Esophagus muscularis mucosa (tissue), 4 donors: ENCODE measurements around the gene MMP21. TPM values are rescaled to one million over a fixed set of nuclear protein-coding genes. Genes with fewer than 3 reads are reported as not detected.

Source experiments
- DNase-seq: peaks from one replicate; pipeline ENCODE4 v3.0.0-alpha.2; 2017; ENCODE audit errors: extremely low spot score
- H3K27ac ChIP-seq, 4 donors: fragments of 200-600 bp; sonication (generic); replicated peaks in 1 of 4; 1 replicate in 3 of 4; 2 replicates in 1 of 4; pipeline ENCODE4 v1.5.1; 2016 to 2019; ENCODE audit warnings: mild to moderate bottlenecking in 1 of 4
- H3K27me3 ChIP-seq, 4 donors: fragments of 200-600 bp; sonication (generic); one replicate each; pipeline versions ENCODE4 v1.5.1 to v1.6.0; 2016 to 2019
- H3K36me3 ChIP-seq, 4 donors: fragments of 200-600 bp; sonication (generic); one replicate each; pipeline ENCODE4 v1.5.1; 2016 to 2019
- H3K4me1 ChIP-seq, 4 donors: fragments of 200-600 bp; sonication (generic); one replicate each; pipeline ENCODE4 v1.5.1; 2016 to 2019
- H3K4me3 ChIP-seq, 4 donors: fragments of 200-600 bp; sonication (generic); 1 replicate in 2 of 4; 2 replicates in 2 of 4; pipeline ENCODE4 v1.5.1; 2016 to 2019; ENCODE audit warnings: mild to moderate bottlenecking in 4 of 4, moderate library complexity in 1 of 4
- H3K9me3 ChIP-seq, 4 donors: fragments of 200-600 bp; sonication (generic); 1 replicate in 3 of 4; 2 replicates in 1 of 4; pipeline ENCODE4 v1.5.1; 2016 to 2019
- EP300 ChIP-seq: sonication (generic); formaldehyde crosslinking; IDR thresholded peaks from one replicate; pipeline ENCODE4 v1.6.1; 2017; ENCODE audit warnings: antibody characterized with exemption
- POLR2A ChIP-seq: fragments of 450-650 bp; IDR thresholded peaks from one replicate; pipeline ENCODE4 v1.6.1; 2017; ENCODE audit warnings: antibody characterized with exemption, moderate library complexity, mild to moderate bottlenecking, low read depth
- POLR2AphosphoS5 ChIP-seq, 2 donors: sonication (generic); formaldehyde crosslinking; IDR thresholded peaks; one replicate each; pipeline ENCODE4 v1.6.1; 2017; ENCODE audit warnings: antibody characterized with exemption in 2 of 2
- WGBS: methylation state at CpG from one replicate; pipeline ENCODE4 v1.1.5; 2018; 5-methylcytosine and 5-hydroxymethylcytosine counted together
- intact Hi-C: fragments of 100-400 bp; cut with DNase I; formaldehyde crosslinking; loops from one replicate; pipeline ENCODE4 v1.15.1; 2023
- total RNA-seq, 4 donors: library from RNA; depleted of rRNA; stranded (reverse); fragments of >200 nt; gene quantifications; one replicate each; pipeline versions ENCODE4 v1.1.0 to v1.2.1, GENCODE V29; 2016
- TF ChIP-seq, protein P1 (sequence below), 3 experiments: fragments of 200-600 bp in 2 of 3; fragments of 450-650 bp in 1 of 3; sonication (generic) in 2 of 3; IDR thresholded peaks; one replicate each; pipeline ENCODE4 v1.5.1; 2017 to 2019; ENCODE audit warnings: antibody characterized with exemption in 3 of 3, mild to moderate bottlenecking in 2 of 3, moderate library complexity in 1 of 3

MMP21 gene
- total RNA-seq, 4 donors from 2014 or later: not detected

DNA sequence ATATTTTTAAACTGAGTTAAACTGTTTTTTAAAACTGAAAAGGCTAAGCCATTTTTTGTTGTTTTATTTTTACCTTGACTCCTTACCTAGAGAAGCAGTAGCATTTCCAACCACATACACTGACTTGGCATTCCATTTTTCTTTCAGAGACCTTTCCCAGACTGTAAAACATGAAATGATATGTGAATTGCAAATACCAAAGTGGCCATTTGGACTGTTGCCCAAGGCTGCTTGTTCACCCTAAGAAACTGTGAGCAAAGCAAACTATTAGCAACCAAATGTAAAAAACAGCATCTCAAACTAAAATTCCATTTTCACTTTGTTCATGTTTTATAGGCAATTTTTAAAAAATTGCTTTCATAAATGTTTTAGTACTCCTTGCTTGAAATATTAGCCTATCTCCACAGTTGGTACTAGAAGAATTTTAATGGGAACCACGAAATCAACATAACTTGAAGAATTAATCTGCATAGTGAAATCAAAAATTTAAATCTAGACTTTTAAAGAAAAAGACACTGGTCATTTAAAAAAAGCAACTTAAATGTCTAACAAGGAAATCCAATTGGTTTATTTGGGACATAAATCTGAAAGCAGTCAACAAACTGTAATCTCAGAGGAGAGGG, 36.6 kb upstream of the MMP21 start:
- Histone ChIP-seq H3K36me3 (peaks cover 33 to 87% (median 52%) of the 10 kb centered on the region in 4 donors), H3K4me3 (no peak overlapping the region), H3K27ac (no peak overlapping the region), H3K9me3 (no peaks in the 10 kb centered on the region), H3K27me3 (no peaks in the 10 kb centered on the region), H3K4me1 (no peaks in the 10 kb centered on the region)
- WGBS: 83% methylated on average over 1 of the region's 1 CpG
- intact Hi-C loops: no loop called here
- TF ChIP-seq POLR2AphosphoS5 (IDR thresholded peaks at IDR 0.05) (no peak), POLR2A (no peak), EP300 (no peak)
- TF ChIP-seq, protein P1, sequence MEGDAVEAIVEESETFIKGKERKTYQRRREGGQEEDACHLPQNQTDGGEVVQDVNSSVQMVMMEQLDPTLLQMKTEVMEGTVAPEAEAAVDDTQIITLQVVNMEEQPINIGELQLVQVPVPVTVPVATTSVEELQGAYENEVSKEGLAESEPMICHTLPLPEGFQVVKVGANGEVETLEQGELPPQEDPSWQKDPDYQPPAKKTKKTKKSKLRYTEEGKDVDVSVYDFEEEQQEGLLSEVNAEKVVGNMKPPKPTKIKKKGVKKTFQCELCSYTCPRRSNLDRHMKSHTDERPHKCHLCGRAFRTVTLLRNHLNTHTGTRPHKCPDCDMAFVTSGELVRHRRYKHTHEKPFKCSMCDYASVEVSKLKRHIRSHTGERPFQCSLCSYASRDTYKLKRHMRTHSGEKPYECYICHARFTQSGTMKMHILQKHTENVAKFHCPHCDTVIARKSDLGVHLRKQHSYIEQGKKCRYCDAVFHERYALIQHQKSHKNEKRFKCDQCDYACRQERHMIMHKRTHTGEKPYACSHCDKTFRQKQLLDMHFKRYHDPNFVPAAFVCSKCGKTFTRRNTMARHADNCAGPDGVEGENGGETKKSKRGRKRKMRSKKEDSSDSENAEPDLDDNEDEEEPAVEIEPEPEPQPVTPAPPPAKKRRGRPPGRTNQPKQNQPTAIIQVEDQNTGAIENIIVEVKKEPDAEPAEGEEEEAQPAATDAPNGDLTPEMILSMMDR (IDR thresholded peaks at IDR 0.05): no peak
- no peak for DNase-seq

- intact Hi-C loops: no loop called here
- WGBS: 72% methylated on average over 1 of the region's 1 CpG
- Histone ChIP-seq H3K27me3 (no peaks in the 10 kb centered on the region), H3K4me1 (no peaks in the 10 kb centered on the region), H3K4me3 (no peak overlapping the region), H3K9me3 (no peaks in the 10 kb centered on the region), H3K27ac (no peak overlapping the region), H3K36me3 (peaks cover 40 to 94% (median 62%) of the 10 kb centered on the region in 4 donors)
- no peak for DNase-seq
- TF ChIP-seq EP300 (no peak), POLR2A (no peak), POLR2AphosphoS5 (IDR thresholded peaks at IDR 0.05) (no peak)
- TF ChIP-seq, protein P1 (IDR thresholded peaks at IDR 0.05): no peak
Measured at GRCh38 chr10:125811251-125811650, 35.6 kb upstream of the MMP21 start.

- H3K4me3 ChIP-seq: no peak overlapping the region
- no peak for TF ChIP-seq EP300
- TF ChIP-seq POLR2AphosphoS5 (IDR thresholded peaks at IDR 0.05): no peak
- no peak for TF ChIP-seq POLR2A
- TF ChIP-seq, protein P1 (IDR thresholded peaks at IDR 0.05): no peak
- no peaks in the 10 kb centered on the region for H3K4me1 ChIP-seq
- peaks cover 36 to 94% (median 56%) of the 10 kb centered on the region in 4 donors for H3K36me3 ChIP-seq
- intact Hi-C loops: no loop called here
- H3K27me3 ChIP-seq: no peaks in the 10 kb centered on the region
- 91% methylated on average over 1 of the region's 1 CpG for WGBS
- H3K9me3 ChIP-seq: no peaks in the 10 kb centered on the region
- no peak overlapping the region for H3K27ac ChIP-seq
- no peak for DNase-seq
Measured at GRCh38 chr10:125808047-125808446, 32.4 kb upstream of the MMP21 start.

- Histone ChIP-seq H3K36me3 (peaks cover 26 to 100% (median 59%) of the 10 kb centered on the region in 4 donors), H3K4me3 (no peak overlapping the region), H3K4me1 (no peaks in the 10 kb centered on the region), H3K27ac (no peak overlapping the region), H3K9me3 (no peaks in the 10 kb centered on the region), H3K27me3 (no peaks in the 10 kb centered on the region)
- intact Hi-C loops: no loop called here
- no peak for DNase-seq
- TF ChIP-seq POLR2AphosphoS5 (IDR thresholded peaks at IDR 0.05): no peak
- TF ChIP-seq, protein P1 (IDR thresholded peaks at IDR 0.05): no peak
- TF ChIP-seq EP300: no peak
- TF ChIP-seq POLR2A: no peak
- 89% methylated on average over 7 of the region's 7 CpGs for WGBS
Measured at GRCh38 chr10:125802739-125803138, 27.1 kb upstream of the MMP21 start.

GRCh38 chr10:125802131-125802530, 26.5 kb upstream of the MMP21 start:
- intact Hi-C loops: no loop called here
- H3K27ac ChIP-seq: no peak overlapping the region
- H3K27me3 ChIP-seq: no peaks in the 10 kb centered on the region
- H3K36me3 ChIP-seq: peaks cover 31 to 100% (median 61%) of the 10 kb centered on the region in 4 donors
- H3K4me1 ChIP-seq: no peaks in the 10 kb centered on the region
- no peaks in the 10 kb centered on the region for H3K9me3 ChIP-seq
- TF ChIP-seq POLR2AphosphoS5 (IDR thresholded peaks at IDR 0.05): no peak
- TF ChIP-seq POLR2A: no peak
- TF ChIP-seq, protein P1 (IDR thresholded peaks at IDR 0.05): no peak
- TF ChIP-seq EP300: no peak
- WGBS: 87% methylated on average over 5 of the region's 5 CpGs
- no peak for DNase-seq
- no peak overlapping the region for H3K4me3 ChIP-seq
